ENCODE results near the gene SERPINA1.

SERPINA1 gene

DNA sequence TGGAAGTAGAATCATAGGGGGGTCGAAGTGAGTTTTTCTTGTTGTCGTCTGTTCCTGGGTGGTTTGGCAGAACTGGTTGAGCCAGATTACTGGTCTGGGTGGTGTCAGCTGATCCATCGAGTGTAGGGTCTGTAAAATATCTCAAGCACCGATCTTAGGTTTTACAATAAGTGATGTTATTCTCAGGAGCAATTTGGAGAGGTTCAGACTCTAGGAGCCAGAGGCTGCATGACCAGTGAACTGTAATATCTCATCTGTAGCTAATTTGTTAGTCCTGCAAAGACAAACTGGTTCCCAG, 9.7 kb upstream of the SERPINA1 start:
- no peak for DNase-seq

DNA sequence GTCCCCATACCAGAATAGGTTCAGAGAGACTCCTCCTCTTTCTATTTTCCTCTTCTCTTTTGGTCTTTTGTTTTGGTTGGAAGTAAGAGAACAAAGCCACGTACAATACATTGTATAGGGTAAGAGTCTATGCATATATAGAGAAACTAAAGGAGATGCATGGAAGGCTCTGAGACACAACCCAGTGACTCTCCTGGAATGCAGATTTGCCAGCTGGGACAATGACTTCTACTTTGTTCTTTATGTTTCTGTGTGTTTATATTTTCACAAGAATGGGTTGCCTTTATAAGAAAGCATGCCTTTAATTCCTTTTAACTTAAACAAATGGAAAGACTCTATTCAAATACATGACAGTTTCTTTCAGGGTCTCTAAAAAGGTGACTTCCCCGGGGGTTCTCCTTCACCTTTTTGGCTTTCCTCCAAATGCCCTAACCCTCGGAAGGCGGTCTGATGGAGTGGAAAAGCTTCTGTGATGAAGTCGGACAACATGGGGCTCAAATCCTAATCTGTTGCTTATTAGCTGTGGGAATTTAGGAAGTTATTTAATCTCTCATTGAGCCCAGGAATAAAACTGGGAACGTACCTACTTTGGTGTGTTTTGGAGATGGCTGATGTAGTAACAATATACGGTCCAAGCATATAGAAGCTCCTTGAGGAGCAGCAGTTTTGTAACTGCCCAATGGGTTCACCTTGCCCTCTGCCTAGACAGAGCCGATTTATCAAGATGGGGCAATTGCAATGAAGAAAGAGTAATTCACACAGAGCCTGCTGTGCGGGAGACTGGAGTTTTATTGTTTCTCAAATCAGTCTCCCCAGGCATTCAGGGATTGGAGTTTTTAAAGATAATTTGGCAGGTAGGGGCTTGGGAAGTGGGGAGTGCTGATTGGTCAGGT, 9.1 kb upstream of the SERPINA1 start:
- no peak for DNase-seq

DNA sequence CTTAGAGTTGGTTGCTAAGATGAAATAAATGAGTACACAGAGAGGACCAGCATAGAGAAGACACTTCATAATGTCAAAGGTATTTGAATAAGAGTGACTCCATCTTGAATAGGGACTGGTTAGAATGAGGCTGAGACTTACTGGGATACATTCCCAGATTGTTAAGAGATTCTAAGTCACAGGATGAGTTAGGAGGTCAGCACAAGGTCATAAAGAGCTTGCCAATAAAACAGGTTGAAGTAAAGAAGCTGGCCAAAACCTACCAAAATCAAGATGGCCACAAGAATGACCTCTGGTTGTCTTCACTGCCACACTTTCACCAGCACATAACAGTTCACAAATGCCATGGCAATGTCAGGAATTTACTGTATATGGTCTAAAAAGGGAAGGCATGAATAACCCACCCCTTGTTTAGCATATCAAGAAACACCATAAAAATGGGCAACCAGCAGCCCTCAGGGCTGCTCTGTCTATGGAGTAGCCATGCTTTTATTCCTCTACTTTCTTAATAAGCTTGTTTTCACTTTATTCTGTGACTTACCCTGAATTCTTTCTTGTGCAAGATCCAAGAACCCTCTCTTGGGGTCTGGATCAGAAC, 8.3 kb upstream of the SERPINA1 start:
- DNase-seq, result no peak

DNA sequence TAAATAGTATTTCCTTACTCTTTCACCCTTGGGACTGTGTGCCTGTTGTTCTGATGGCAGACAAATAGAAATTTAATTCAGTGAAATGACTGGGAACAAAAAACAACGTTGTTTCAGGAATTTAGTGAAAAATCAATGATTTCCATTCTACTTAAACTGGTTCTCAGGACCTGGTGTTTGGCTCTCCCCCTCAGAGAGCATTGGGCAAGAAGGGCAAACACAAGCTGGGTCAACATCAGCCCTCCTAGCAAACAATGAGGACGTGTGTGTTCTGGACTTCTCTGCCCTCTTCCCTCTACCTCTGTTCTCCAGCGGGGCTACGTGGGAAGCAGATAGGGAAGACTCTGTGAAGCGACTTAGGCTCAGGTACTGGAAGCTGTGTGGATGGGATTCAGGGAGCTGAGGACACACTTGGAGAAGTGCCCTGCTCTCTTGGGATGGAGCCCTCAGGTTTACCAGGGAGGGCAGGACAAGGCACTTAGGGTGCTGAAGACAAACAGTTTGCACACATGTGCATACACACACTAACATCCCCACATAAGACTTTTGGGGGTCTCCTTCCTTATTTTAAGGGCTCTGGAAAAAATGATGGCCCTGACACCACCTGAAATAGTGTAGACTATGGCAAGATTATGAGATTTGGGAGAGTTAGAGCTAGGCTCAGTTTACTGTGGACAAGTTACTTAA, 7.6 kb upstream of the SERPINA1 start:
- DNase-seq, result no peak

DNA sequence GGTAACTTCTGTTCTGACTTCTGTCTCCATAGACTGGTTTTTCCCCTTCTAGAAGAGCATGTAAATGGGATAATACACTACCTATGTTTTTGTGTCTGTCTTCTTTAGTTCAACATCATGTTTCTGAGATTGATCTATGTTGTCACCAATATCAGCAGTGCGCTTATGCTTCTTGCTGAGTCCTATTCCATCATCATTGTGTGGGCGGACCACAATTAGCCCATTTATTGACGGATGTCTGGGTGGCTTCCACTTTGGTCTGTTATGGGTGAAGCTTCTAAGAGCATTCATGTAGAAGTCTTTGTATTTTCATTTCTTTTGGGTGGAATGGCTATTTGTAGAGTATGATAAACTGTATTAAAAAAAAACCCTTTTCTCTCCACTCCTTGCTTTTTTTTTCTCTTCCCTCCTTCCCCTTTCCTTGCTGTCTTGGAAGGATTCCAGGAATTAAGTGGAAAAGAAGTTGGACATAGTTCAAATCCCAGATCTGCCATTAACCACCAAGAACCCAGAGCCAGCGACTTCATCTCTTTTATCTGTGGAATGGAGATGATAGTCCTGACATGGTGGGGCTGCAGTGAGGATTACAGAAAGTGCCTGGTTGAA, 7.0 kb upstream of the SERPINA1 start:
- DNase-seq, result no peak

DNA sequence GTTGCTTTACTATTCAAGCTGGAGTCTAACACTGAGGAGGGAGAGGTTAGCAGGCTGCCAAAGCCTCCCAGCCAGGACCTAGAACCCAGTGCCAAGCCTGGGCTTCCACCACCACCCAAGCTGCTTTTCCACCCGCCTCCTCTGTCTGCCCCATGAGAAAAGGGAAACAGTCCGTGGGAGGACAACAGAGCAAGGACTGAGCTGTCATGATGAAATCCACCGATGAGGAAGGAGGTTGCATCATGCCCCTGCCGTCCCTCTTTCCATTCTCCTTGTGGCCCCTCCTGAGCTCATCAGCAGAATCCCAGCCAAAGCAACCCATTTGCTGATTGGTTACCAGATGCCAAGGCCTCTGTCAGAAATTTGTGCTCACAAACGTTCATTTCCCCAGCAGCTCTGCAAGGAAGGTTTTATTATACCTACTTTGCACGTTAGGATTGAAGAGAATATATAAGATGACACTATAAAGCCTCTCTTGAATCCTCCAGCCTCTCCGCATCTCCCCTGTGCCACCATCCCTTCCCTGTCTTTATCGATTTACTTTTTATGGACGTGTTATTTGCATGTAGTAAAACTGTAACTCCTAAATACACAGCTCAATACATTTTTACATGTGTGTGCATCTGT, 6.3 kb upstream of the SERPINA1 start:
- DNase-seq, result peak in 22 of 56 donors; percentile 5 to 62 (median 21)

DNA sequence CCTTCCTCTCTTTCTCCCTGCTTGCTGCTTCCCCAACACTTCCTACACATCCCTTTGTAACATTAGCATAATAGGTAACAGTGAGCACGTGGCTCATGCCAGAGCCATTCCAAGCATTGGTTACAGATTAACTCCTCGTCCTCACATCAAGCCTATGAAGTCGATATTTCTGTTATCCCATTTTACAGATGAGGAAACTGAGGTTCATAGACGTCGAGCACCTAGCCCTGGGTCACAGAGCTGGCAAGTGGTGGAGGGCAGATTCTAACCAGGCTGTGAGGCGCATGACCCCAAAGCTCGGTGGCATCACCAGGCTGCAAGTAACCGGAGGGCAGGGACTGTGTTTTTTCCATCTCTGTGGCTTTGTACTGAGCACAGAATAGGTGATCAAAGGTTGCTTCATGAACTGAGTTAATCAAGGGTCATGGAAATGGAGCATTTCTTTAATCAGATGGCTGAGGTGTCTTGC, 5.7 kb upstream of the SERPINA1 start:
- no peak for DNase-seq

DNA sequence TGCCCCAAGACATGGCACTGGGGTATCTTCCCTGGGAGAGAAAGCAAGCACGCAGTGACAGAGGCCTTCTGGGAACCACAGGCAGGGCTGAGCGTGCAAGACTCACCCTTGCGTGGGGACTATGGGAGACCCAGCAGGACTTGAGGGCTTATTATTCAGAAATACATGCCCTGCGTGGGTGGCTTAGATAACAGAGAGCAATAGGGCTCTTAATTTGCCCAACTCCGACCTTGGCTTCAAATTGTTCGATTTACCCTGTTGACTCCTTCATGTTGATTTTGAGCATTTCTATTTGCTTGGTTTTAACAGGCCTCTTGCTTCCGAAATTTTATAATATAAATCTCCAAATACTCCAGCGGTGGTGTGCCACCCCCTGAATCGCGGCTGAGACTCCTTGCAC, 5.1 kb upstream of the SERPINA1 start:
- DNase-seq, result no peak

DNA sequence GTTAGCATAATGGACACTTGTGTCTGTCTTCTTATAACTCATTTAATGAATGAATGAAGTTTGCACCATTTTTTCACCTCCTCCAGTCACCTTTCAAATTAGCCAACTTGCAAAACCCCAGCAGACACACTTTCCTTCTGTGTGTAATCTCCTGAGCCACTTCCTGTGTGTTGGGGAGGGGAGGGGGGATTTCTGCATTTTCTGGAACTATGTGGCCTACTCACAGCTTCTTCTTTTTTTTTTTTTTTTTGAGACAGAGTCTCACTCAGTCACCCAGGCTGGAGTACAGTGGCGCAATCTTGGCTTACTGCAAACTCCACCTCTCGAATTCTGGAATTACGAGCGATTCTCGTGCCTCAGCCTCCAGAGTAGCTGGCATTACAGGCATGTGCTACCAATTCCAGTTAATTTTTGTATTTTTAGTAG, 4.1 kb upstream of the SERPINA1 start:
- peak in 2 of 56 donors; percentile 7 to 55 for DNase-seq

DNA sequence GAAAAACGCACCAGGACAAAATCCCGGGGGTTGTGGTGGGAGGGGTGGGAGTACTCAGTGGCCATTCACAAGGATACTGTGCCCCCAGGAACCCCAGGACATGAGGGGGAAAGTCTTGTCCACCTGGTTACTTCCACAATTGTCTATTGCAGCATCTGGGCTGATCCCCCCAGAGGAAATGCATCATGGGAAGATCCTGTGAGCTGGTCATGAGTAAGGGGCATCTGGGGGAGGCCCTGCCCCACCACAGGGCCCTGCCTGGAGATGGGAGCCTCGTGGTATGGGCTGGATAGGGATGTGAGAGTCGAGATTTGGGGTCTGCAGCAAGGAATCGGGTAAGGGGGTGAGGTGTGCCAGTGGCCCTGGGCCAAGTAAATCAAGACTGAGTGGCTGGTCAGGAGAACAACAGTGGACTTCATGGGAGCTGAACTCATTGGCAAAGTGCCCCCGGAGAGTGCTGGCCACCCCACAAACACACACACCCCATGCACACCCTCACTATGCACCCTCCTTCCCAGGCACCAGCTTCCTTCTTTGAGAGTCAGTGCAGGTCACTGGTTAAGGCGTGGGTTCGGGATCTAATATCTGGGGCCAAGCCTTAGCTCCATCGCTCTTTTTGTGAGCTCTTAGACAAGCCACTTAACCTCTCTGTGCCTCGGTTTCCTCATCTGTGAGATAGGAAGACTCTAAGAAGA, 3.0 kb upstream of the SERPINA1 start:
- no peak for DNase-seq

DNA sequence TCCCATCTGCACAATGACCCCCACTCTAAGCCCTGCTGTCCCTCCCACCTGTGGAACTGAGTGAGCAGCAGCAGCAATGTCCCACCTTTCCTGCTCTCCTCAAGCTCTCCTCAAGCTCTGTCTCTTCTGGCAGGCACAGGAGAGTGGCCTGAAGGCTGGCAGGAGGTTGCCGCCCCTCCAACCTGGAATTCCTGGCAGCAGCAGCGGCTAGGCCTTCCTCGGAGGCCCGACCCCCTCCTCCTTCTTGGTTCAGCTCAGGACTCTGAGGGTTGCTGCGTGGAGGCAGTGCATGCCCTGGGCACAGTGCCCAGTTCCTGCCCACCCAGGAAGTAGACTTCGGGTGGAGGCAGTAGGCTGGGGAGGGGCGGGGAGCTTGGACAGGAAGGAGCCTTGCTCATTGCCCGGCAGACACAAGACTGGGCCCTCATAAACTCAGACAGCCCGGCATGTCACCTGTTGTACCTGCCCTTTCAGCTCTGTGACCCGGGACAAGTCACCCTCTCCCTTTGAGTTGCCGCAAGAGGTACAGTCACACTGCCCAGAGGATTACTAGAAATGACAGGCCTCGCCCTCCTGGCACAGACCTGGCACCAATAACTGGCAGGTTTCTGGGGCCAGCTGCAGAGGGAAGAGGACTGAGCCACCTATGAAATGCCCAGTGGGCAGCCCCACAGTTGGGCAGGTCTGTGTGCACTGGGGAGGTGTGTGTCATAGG, 2.1 kb upstream of the SERPINA1 start:
- DNase-seq, result peak in 28 of 56 donors; percentile 6 to 60 (median 20)

DNA sequence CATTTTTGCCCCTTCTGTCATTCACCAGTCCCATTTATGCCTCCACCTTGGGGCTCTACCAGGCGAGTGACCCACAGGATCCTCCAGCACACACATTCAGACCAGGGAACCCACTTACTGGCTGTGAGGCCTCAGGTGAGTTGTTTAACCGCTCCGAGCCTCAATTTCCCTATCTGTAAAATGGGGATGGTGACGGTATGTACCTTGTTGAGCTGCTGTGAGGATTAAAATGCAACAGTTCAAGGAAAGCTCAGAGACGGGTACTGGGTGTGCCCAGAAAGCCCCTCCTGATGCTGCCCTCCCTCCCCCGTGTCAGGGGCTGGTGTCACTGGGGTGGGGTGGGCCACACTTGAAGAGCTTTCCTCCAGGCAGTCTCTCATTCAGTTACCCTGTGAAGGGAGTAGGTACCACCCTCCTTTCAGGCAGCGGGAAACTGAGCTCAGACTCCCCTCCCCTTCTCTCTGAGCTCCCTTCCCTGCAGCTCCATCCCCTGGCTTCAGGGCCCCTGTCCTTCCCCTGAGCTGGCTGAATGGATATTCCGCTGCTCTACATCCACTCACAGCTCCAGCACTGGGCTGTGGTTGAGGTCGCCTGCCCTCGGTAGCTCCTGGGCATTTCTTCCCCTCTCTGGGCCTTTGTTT, 1.4 kb upstream of the SERPINA1 start:
- no peak for DNase-seq

DNA sequence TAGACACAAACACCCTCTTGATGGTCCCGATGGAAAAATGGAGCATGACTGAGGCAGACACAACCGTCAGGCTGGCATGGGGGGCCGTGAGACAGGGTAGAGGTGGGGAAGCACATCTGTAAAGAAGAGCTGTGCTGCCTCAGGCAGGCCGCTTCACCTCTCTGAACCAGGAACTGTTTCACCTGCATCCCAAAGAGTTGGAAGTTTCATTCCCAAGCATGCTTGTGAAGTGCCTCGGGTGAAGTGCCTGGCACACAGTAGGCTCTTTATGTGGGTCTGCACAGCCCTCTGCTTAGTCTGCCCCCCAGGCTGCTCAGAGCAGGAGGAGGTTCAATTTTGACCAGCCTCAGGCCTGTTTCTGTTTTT, 685 bp upstream of the SERPINA1 start:
- no peak for DNase-seq

DNA sequence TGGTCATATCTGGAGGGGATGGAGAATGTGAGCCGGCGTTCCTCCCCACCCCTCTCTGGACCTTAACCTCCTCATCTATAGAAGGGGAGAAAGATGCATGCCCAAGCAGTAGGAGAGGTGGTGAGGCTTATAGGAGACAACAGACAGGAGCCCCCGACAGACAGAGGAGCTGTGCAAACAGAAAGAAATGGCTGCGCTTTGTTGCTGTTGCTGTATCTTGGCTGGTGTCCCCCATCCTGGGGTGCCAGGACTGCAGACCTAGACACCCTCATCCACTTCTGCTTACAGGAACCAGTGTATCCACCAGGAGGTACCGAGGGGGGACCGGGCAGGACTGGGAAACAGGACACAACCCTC, 397 bp downstream of the SERPINA1 start:
- DNase-seq, result no peak

DNA sequence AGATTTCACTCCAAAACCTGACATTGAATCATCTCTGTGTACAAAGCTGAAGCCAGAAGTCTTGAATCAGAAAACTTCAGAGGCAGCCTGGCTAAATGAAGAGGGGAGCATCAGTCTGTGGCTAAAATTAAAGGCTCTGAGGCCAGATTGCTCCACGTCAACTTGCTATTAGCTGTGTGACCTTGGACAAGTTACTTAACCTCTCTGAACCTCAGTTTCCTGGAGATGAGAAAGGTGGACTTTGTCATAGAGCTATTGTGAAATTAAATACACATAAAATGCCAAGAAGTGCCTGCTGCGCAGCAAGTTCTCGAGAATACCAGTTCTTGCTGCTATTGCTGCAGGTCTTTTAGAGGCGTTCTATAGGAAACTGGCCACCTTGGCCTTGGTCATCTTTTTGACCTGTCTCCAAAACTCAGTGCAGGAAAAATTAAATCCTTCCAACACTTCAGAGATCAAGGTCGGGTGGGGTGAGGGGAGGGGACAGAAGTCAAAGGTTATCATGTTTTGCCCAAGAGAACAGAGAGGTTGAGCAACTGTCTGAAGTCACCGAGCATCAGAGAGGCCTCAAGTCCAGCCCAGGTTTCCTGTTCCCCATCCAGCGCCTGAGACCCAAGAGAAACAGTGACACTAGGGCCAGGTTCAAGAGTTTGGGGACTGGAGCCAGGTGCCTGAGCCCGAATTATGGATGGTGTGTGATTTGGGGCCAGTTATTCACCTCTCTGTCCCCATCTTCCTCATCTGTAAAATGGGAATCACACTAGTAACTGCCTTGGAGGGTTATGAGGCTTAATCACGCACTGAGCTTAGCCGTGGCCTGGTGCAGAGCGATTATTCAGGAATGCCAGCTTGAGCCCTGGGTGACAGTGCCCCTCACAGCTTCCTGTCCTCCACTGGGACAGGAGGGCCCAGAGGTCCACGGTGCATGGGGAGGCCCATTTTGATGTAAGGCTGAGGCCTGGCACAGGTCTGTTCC, 1.1 kb downstream of the SERPINA1 start:
- DNase-seq, result no peak

DNA sequence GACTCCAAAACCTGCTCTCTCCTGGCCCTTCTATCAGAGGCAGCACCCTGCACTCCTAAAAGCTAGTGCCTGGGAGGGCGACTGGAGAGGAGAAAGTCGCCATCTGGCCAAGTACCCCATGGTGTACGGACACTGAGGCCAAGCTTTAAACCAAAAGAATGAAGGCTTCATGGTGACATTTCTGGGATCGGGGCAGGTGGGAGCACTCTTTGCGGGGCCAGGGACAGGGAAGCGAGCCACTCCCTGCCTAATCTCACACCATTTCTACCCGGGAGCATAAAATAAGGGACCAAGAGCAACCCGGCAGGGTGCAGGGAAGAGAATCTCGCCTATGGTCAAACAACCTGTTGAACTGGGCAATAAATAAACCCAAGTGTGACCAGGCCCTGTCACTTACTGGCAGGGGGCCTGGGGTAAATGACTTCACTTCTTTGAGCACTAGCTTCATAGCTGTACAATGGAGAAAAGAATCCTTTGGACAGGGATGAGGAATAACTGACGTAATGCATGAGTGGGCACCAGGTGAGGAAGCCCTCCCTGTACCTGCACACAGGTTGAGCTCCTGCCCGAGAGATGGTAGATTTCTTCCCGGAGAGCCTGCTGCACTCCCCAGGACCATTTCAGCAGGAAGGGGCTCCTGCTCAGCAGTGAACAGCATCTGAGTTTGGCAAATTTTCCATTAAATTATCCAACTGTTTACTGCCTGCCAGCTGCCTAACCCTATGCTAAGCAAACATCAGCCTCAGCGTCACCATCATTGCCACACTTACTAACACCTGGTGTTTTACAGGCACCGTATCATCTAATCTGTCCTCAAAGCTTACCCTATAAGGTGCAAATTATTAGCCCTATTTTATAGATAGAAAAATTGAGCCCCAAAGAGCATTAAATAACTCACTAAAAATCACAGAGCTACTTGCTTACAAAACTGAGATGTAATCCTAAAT, 2.0 kb downstream of the SERPINA1 start:
- no peak for DNase-seq

DNA sequence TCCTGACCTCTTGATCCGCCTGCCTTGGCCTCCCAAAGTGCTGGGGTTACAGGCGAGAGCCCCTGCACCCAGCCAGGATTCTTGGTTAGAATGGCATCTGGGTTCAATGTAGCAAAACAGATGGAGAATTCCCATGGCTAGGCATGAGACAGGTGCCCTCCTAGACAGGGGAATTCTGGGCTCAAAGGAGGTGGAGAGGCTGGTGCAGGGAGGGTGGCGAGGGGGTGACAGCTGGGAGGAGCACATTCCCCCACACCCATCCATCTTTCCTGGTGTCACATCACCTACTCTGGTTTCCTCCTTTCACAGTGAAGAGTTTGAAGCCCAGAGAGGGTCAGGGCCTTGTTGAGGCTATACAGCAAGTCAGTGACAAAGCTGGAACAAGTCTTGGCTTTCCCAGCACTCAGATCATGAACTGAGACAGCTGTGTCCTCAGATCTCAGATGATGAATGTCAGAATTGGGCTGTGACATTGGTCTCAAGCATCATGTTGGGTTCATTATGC, 2.8 kb downstream of the SERPINA1 start:
- DNase-seq, result no peak
